NT2/D1 (cell line): ENCODE measurements around the gene KLHL41.

Experiments used
- SUZ12 ChIP-seq: IDR thresholded peaks from 2 replicates; pipeline ENCODE4 v1.6.1; 2011; ENCODE audit not compliant: insufficient read length, insufficient read depth; ENCODE audit errors: extremely low read depth
- YY1 ChIP-seq: IDR thresholded peaks from 2 replicates; pipeline ENCODE4 v1.6.1; 2011; ENCODE audit not compliant: insufficient read length, insufficient read depth
- ZNF274 ChIP-seq: IDR thresholded peaks from 2 replicates; pipeline ENCODE4 v1.6.1; 2011; ENCODE audit warnings: mild to moderate bottlenecking, low read depth, low read length

- TF ChIP-seq YY1 (no peak), ZNF274 (no peak), SUZ12 (no peak)
These were observed 62.7 kb downstream of the KLHL41 start for GRCh38 chr2:169572189-169572588.
